ENCODE data around the gene UGT2B17.

The UGT2B17 gene

GRCh38 chr4:68597482-68597881 lies 21.4 kb upstream of the UGT2B17 start:
- no peak overlapping the region for H3K4me3 ChIP-seq (replicated peaks in 1 of 2; ENCODE audit: low read depth in 2 of 2, low read length in 2 of 2)
- no peak for TF ChIP-seq CTCF (IDR thresholded peaks at IDR 0.05; ENCODE audit: low read depth, low read length)
- no peak for DNase-seq (ENCODE audit: low read depth in 2 of 2)

- no peak for DNase-seq (ENCODE audit: low read depth in 2 of 2)
- no peak for TF ChIP-seq CTCF (IDR thresholded peaks at IDR 0.05; ENCODE audit: low read depth, low read length)
- H3K4me3 ChIP-seq (replicated peaks in 1 of 2; ENCODE audit: low read depth in 2 of 2, low read length in 2 of 2), result no peak overlapping the region
Measured at GRCh38 chr4:68594678-68595077, 18.6 kb upstream of the UGT2B17 start.

DNA sequence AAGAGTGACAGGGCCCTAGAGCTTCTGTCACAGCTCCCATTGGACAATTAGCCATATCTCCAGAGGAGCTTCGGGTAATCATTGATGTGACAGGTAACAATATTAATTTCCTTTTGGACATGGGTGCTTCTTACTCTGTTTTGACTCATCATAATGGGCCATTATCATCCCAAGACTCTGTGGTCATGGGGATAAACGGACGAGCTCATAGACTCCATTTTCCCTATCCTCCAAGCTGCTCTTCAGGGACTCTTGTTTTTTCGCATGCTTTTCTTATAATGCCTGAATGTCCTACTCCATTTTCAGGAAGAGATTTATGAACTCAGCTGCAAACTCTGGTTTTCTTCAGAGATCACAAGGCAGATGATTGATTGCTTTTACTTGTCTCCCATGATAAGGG lies 17.0 kb upstream of the UGT2B17 start:
- no peak overlapping the region for H3K4me3 ChIP-seq (replicated peaks in 1 of 2; ENCODE audit: low read depth in 2 of 2, low read length in 2 of 2)
- DNase-seq (ENCODE audit: low read depth in 2 of 2), result no peak
- no peak for TF ChIP-seq CTCF (IDR thresholded peaks at IDR 0.05; ENCODE audit: low read depth, low read length)

DNA sequence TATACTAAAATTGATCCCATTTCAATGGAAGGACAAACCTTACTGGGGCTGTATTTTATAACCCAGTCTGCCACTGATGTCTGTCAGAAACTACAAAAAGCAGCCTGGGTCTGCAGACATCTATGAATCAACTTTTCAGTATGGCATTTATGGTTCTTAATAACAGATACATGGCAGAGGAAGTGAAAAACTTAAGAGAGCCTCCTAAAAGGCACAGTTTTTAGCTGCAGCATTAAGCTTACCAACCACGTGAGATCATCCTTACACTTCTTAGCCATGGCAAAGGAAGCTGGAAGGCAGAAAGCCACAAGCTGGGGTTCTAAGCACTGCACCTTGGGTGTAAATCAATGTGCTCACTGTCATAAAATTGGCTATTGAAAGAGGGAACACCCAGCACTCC lies 16.6 kb upstream of the UGT2B17 start:
- TF ChIP-seq CTCF (IDR thresholded peaks at IDR 0.05; ENCODE audit: low read depth, low read length), result no peak
- no peak for DNase-seq (ENCODE audit: low read depth in 2 of 2)
- H3K4me3 ChIP-seq (replicated peaks in 1 of 2; ENCODE audit: low read depth in 2 of 2, low read length in 2 of 2), result no peak overlapping the region

- no peak overlapping the region for H3K4me3 ChIP-seq (replicated peaks in 1 of 2; ENCODE audit: low read depth in 2 of 2, low read length in 2 of 2)
- DNase-seq (ENCODE audit: low read depth in 2 of 2), result no peak
- no peak for TF ChIP-seq CTCF (IDR thresholded peaks at IDR 0.05; ENCODE audit: low read depth, low read length)
Measured at GRCh38 chr4:68591204-68591603, 15.1 kb upstream of the UGT2B17 start.

DNA sequence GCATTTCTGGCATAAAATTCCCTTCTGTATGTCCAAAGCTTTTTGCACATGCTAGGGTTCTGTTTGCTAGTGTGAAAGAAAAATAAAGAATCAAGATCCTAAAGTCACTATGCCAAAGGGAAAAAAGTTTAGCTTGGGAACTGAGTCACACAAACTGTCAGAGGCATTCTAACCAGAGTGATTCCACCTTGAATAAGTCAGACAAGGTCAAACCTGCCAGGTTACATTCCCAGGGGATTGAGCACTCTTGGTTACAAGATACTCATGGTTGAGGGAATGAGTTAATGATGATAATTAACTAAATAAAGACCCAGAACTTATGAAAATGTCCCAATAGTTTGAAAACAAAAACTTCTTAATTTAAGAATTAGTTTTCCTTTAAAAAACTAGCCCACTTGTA lies 13.7 kb upstream of the UGT2B17 start:
- no peak for DNase-seq (ENCODE audit: low read depth in 2 of 2)
- TF ChIP-seq CTCF (IDR thresholded peaks at IDR 0.05; ENCODE audit: low read depth, low read length), result no peak
- no peak overlapping the region for H3K4me3 ChIP-seq (replicated peaks in 1 of 2; ENCODE audit: low read depth in 2 of 2, low read length in 2 of 2)

DNA sequence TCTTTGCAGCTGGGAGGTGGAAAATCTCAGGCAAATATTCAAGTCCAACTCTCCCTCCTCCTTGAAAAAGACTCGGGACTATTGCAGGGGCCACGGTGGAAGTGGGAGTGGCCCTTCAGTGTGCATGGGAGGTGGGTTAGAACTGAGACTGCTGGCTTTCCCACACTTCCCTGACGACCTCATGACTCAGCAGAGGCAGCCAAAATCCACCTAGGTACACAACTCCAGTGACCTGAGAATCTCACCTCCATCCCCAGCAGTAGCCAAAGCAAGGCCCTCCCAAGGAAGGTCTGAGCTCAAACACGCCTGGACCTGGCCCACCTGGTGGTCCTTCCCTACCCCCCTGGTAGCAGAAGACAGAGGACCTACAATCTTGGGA lies 6.2 kb upstream of the UGT2B17 start:
- no peak for TF ChIP-seq CTCF (IDR thresholded peaks at IDR 0.05; ENCODE audit: low read depth, low read length)
- DNase-seq (ENCODE audit: low read depth in 2 of 2), result no peak
- no peak overlapping the region for H3K4me3 ChIP-seq (replicated peaks in 1 of 2; ENCODE audit: low read depth in 2 of 2, low read length in 2 of 2)
